Vagina (tissue), 2 donors: ENCODE measurements around the gene TAPBPL. TPM values are rescaled to one million over a fixed set of nuclear protein-coding genes. Genes with fewer than 3 reads are reported as not detected.
"Not testable (repeated sequence)": the region's sequence is repeated elsewhere in the genome, so short reads cannot be mapped to it uniquely, and the experiment has no call there.

Experiments
- DNase-seq, 2 donors: peaks; one replicate each; pipeline ENCODE4 v3.0.0-alpha.2; 2017; ENCODE audit errors: extremely low spot score in 2 of 2
- H3K27ac ChIP-seq: fragments of 200-600 bp; sonication (generic); one replicate; pipeline ENCODE4 v1.5.1; 2019
- H3K27me3 ChIP-seq: fragments of 200-600 bp; sonication (generic); one replicate; pipeline ENCODE4 v1.5.1; 2019
- H3K36me3 ChIP-seq, 2 donors: fragments of 200-600 bp; sonication (generic); one replicate each; pipeline ENCODE4 v1.5.1; 2017 to 2019
- H3K4me1 ChIP-seq: fragments of 200-600 bp; sonication (generic); one replicate; pipeline ENCODE4 v1.5.1; 2019
- H3K4me3 ChIP-seq, 2 donors: fragments of 200-600 bp; sonication (generic); 1 replicate in 1 of 2; 2 replicates in 1 of 2; pipeline ENCODE4 v1.5.1; 2016 to 2019
- H3K9me3 ChIP-seq: fragments of 200-600 bp; sonication (generic); one replicate; pipeline ENCODE4 v1.5.1; 2019
- CTCF ChIP-seq, 3 experiments: fragments of 450-650 bp in 2 of 3; fragments of 200-600 bp in 1 of 3; sonication (generic) in 1 of 3; IDR thresholded peaks; one replicate each; pipeline ENCODE4 v1.5.1; 2017 to 2019; ENCODE audit warnings: antibody characterized with exemption in 3 of 3, mild to moderate bottlenecking in 2 of 3, moderate library complexity in 2 of 3
- POLR2A ChIP-seq, 2 donors: fragments of 450-650 bp; IDR thresholded peaks; one replicate each; pipeline ENCODE4 v1.6.1; 2017; ENCODE audit warnings: antibody characterized with exemption in 2 of 2, mild to moderate bottlenecking in 2 of 2, moderate library complexity in 2 of 2
- POLR2AphosphoS5 ChIP-seq, 2 donors: sonication (generic); formaldehyde crosslinking; IDR thresholded peaks; one replicate each; pipeline ENCODE4 v1.9.0; 2017; ENCODE audit warnings: antibody characterized with exemption in 2 of 2, mild to moderate bottlenecking in 2 of 2, low read depth in 1 of 2; ENCODE audit not compliant: insufficient read depth in 1 of 2
- intact Hi-C: fragments of 100-400 bp; cut with DNase I; formaldehyde crosslinking; loops from one replicate; pipeline ENCODE4 v1.15.1; 2023
- total RNA-seq: library from RNA; depleted of rRNA; stranded (reverse); fragments of >200 nt; gene quantifications from one replicate; pipeline ENCODE4 v1.2.3, GENCODE V29; 2016

TAPBPL gene
- total RNA-seq, 1 donor from 2014 or later, result 21.1 TPM

- Histone ChIP-seq H3K27me3 (no peaks in the 10 kb centered on the region), H3K9me3 (no peaks in the 10 kb centered on the region), H3K27ac (no peak overlapping the region), H3K4me1 (peaks cover 12% of the 10 kb centered on the region), H3K36me3 (no peaks in the 10 kb centered on the region), H3K4me3 (no peak overlapping the region)
- DNase-seq, result no peak
- TF ChIP-seq POLR2A (IDR thresholded peaks at IDR 0.05) (no peak), CTCF (IDR thresholded peaks at IDR 0.05) (no peak), POLR2AphosphoS5 (IDR thresholded peaks at IDR 0.05; ENCODE audit: insufficient read depth in 1 of 2, low read depth in 1 of 2) (no peak)
- intact Hi-C loops, result loop anchor here (5.0 kb wide), 1 partner anchor 36 kb away; no protein-coding TSS in a partner anchor
These were observed 26.0 kb upstream of the TAPBPL start for GRCh38 chr12:6425590-6426531.

GRCh38 chr12:6426882-6427671, 24.8 kb upstream of the TAPBPL start:
- no peaks in the 10 kb centered on the region for H3K9me3 ChIP-seq
- no peaks in the 10 kb centered on the region for H3K27me3 ChIP-seq
- no peak overlapping the region for H3K27ac ChIP-seq
- H3K4me1 ChIP-seq, result peaks cover 20% of the 10 kb centered on the region
- TF ChIP-seq CTCF (IDR thresholded peaks at IDR 0.05), result no peak
- TF ChIP-seq POLR2AphosphoS5 (IDR thresholded peaks at IDR 0.05; ENCODE audit: insufficient read depth in 1 of 2, low read depth in 1 of 2), result no peak
- no peak for TF ChIP-seq POLR2A (IDR thresholded peaks at IDR 0.05)
- no peaks in the 10 kb centered on the region for H3K36me3 ChIP-seq
- DNase-seq, result no peak
- intact Hi-C loops, result loop anchor here (5.0 kb wide), 1 partner anchor 35 kb away; no protein-coding TSS in a partner anchor
- no peak overlapping the region for H3K4me3 ChIP-seq

GRCh38 chr12:6427796-6428195, 24.0 kb upstream of the TAPBPL start:
- peaks cover 20% of the 10 kb centered on the region for H3K4me1 ChIP-seq
- not testable (repeated sequence) for H3K36me3 ChIP-seq, H3K4me3 ChIP-seq, H3K9me3 ChIP-seq, H3K27me3 ChIP-seq, DNase-seq, H3K27ac ChIP-seq
- intact Hi-C loops, result loop anchor here (5.0 kb wide), 1 partner anchor 35 kb away; no protein-coding TSS in a partner anchor

GRCh38 chr12:6428326-6428725, 23.5 kb upstream of the TAPBPL start:
- H3K4me1 ChIP-seq, result peaks cover 20% of the 10 kb centered on the region
- H3K9me3 ChIP-seq, result no peaks in the 10 kb centered on the region
- DNase-seq, result no peak
- H3K4me3 ChIP-seq, result no peak overlapping the region
- H3K27me3 ChIP-seq, result no peaks in the 10 kb centered on the region
- intact Hi-C loops, result loop anchor here (5.0 kb wide), 1 partner anchor 34 kb away; no protein-coding TSS in a partner anchor
- TF ChIP-seq POLR2AphosphoS5 (IDR thresholded peaks at IDR 0.05; ENCODE audit: insufficient read depth in 1 of 2, low read depth in 1 of 2), result no peak
- TF ChIP-seq CTCF (IDR thresholded peaks at IDR 0.05), result no peak
- TF ChIP-seq POLR2A (IDR thresholded peaks at IDR 0.05), result no peak
- H3K27ac ChIP-seq, result no peak overlapping the region
- no peaks in the 10 kb centered on the region for H3K36me3 ChIP-seq
